AG09309 (cell line): Measurements from ENCODE around the gene OR10A5.

Source experiments
- DNase-seq: peaks from one replicate; pipeline ENCODE4 v3.0.0-alpha.2; 2010; ENCODE audit warnings: low read depth
- H3K4me3 ChIP-seq: 2 replicates; pipeline ENCODE4 v1.5.1; 2011; ENCODE audit warnings: mild to moderate bottlenecking, low read depth, low read length, moderate library complexity; ENCODE audit not compliant: control insufficient read depth
- CTCF ChIP-seq: IDR thresholded peaks from 2 replicates; pipeline ENCODE4 v1.5.1; 2011; ENCODE audit warnings: mild to moderate bottlenecking, low read depth, low read length, inconsistent platforms; ENCODE audit not compliant: insufficient read depth, control insufficient read depth; ENCODE audit errors: missing control alignments

The OR10A5 gene

GRCh38 chr11:6888830-6889229 is 43.3 kb downstream of the OR10A5 start:
- no peak for DNase-seq

GRCh38 chr11:6889835-6890234 is 44.4 kb downstream of the OR10A5 start:
- TF ChIP-seq CTCF, result no peak
- no peak overlapping the region for H3K4me3 ChIP-seq
- no peak for DNase-seq

More at GRCh38 chr11:6888830-6889229, 43.3 kb downstream of the OR10A5 start:
- H3K4me3 ChIP-seq, result no peak overlapping the region
- no peak for TF ChIP-seq CTCF

- TF ChIP-seq CTCF, result no peak
- no peak for DNase-seq
Measured at GRCh38 chr11:6892400-6892799, 46.9 kb downstream of the OR10A5 start, which contains the start of gene OR2D2. Gene OR2D2, minus strand, starts transcription at chr11:6892500. Its CDS starts 0 bp downstream, at chr11:6892500.

GRCh38 chr11:6894097-6894496 is 48.6 kb downstream of the OR10A5 start:
- no peak for DNase-seq
- H3K4me3 ChIP-seq, result no peak overlapping the region
- no peak for TF ChIP-seq CTCF

More at GRCh38 chr11:6892400-6892799, 46.9 kb downstream of the OR10A5 start, which contains the start of gene OR2D2:
- no peak within 1 kb of the TSS for H3K4me3 ChIP-seq

GRCh38 chr11:6895010-6895409 is 49.5 kb downstream of the OR10A5 start:
- H3K4me3 ChIP-seq, result no peak overlapping the region
- no peak for TF ChIP-seq CTCF

More at GRCh38 chr11:6895010-6895409, 49.5 kb downstream of the OR10A5 start:
- no peak for DNase-seq
